Tibial artery (tissue), 4 donors: ENCODE data around the gene STPG2.

ENCODE experiments used
- DNase-seq, 2 donors: peaks; one replicate each; pipeline ENCODE4 v3.0.0-alpha.2; 2019
- H3K27ac ChIP-seq, 2 donors: fragments of 200-600 bp; sonication (generic) in 1 of 2; 1 replicate in 1 of 2; 2 replicates in 1 of 2; pipeline ENCODE4 v1.5.1; 2018 to 2019; ENCODE audit warnings: mild to moderate bottlenecking in 1 of 2
- H3K27me3 ChIP-seq, 2 donors: fragments of 200-600 bp; sonication (generic) in 1 of 2; one replicate each; pipeline versions ENCODE4 v1.5.1 to v1.6.0; 2016 to 2019
- H3K36me3 ChIP-seq, 3 donors: fragments of 200-600 bp; sonication (generic) in 2 of 3; one replicate each; pipeline ENCODE4 v1.5.1; 2016 to 2019; ENCODE audit warnings: mild to moderate bottlenecking in 2 of 3
- H3K4me1 ChIP-seq, 4 donors: fragments of 200-600 bp; sonication (generic) in 2 of 4; 1 replicate in 3 of 4; 2 replicates in 1 of 4; pipeline ENCODE4 v1.5.1; 2016 to 2019
- H3K4me3 ChIP-seq, 2 donors: fragments of 200-600 bp; sonication (generic) in 1 of 2; 1 replicate in 1 of 2; 2 replicates in 1 of 2; pipeline ENCODE4 v1.5.1; 2018 to 2019; ENCODE audit warnings: mild to moderate bottlenecking in 2 of 2
- H3K9me3 ChIP-seq, 3 donors: fragments of 200-600 bp; sonication (generic) in 1 of 3; one replicate each; pipeline ENCODE4 v1.5.1; 2016 to 2019
- intact Hi-C: fragments of 100-400 bp; cut with DNase I; formaldehyde crosslinking; loops from one replicate; pipeline ENCODE4 v1.15.0; 2023; ENCODE audit warnings: low total_unique reads
- TF ChIP-seq, protein P1 (sequence below), 2 experiments: fragments of 200-600 bp in 1 of 2; fragments of 450-650 bp in 1 of 2; IDR thresholded peaks; one replicate each; pipeline ENCODE4 v1.5.1; 2017 to 2019; ENCODE audit warnings: antibody characterized with exemption in 2 of 2, mild to moderate bottlenecking in 1 of 2, moderate library complexity in 1 of 2

The STPG2 gene

DNA sequence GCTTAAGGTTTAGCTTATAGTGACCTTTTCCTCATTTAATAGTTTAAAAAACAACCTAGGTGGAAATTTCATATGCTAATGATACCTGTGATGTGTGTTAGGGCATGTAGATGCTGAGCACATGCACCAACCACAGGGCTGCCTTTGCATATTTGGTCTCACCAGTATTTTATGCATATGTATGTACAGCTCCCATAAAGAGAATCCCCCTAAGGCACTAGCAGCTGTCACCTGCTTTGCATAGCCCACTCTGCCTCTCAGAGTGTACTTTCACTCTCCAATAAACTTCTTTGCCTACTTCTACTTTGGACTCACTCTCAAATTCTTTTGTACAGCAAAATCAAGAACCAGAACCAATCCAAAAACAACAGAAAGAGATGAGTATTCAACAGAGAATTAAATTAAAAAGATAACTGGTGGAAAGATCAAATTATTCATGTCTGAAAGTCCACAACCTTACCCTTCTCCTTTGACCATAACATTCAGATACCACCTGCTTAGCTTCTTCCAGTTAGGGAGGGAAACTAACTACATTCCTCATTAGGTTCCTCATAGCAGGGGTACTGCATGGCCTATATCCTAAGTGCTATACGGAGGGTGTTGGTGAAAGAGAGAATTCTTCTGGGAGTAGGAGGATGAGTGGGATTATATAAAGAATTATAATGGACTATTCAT, 250.5 kb downstream of the STPG2 start:
- H3K4me1 ChIP-seq, result peaks cover 0 to 13% (median 0%) of the 10 kb centered on the region in 4 donors
- no peak overlapping the region for H3K27ac ChIP-seq
- TF ChIP-seq, protein P1, sequence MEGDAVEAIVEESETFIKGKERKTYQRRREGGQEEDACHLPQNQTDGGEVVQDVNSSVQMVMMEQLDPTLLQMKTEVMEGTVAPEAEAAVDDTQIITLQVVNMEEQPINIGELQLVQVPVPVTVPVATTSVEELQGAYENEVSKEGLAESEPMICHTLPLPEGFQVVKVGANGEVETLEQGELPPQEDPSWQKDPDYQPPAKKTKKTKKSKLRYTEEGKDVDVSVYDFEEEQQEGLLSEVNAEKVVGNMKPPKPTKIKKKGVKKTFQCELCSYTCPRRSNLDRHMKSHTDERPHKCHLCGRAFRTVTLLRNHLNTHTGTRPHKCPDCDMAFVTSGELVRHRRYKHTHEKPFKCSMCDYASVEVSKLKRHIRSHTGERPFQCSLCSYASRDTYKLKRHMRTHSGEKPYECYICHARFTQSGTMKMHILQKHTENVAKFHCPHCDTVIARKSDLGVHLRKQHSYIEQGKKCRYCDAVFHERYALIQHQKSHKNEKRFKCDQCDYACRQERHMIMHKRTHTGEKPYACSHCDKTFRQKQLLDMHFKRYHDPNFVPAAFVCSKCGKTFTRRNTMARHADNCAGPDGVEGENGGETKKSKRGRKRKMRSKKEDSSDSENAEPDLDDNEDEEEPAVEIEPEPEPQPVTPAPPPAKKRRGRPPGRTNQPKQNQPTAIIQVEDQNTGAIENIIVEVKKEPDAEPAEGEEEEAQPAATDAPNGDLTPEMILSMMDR (IDR thresholded peaks at IDR 0.05), result no peak
- intact Hi-C loops, result no loop called here
- peaks cover 0 to under 1% (median under 1%) of the 10 kb centered on the region in 3 donors for H3K9me3 ChIP-seq
- no peak overlapping the region for H3K4me3 ChIP-seq
- no peaks in the 10 kb centered on the region for H3K27me3 ChIP-seq
- no peaks in the 10 kb centered on the region for H3K36me3 ChIP-seq
- DNase-seq, result no peak

DNA sequence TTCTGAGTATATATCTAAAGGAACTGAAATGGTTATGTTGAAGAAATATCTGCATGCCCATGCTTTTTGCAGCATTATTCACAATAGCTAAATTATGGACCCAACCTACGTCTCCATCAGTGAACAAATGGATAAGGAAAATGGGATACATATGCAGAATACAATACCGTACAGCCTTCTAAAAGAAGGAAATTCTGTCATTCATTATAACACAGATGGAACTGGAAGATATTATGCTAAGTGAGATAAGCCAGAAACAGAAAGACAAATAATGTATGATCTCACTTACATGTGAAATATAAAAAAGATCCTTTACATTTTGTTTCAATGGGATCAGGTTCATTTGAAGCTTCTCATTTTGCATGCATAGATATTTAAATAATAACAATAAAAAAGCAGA, 263.3 kb downstream of the STPG2 start:
- DNase-seq, result no peak
- no peak overlapping the region for H3K4me3 ChIP-seq
- no peak overlapping the region for H3K27ac ChIP-seq
- TF ChIP-seq, protein P1 (IDR thresholded peaks at IDR 0.05), result no peak
- H3K27me3 ChIP-seq, result no peaks in the 10 kb centered on the region
- no peaks in the 10 kb centered on the region for H3K4me1 ChIP-seq
- no peaks in the 10 kb centered on the region for H3K36me3 ChIP-seq
- H3K9me3 ChIP-seq, result no peaks in the 10 kb centered on the region
- intact Hi-C loops, result no loop called here

DNA sequence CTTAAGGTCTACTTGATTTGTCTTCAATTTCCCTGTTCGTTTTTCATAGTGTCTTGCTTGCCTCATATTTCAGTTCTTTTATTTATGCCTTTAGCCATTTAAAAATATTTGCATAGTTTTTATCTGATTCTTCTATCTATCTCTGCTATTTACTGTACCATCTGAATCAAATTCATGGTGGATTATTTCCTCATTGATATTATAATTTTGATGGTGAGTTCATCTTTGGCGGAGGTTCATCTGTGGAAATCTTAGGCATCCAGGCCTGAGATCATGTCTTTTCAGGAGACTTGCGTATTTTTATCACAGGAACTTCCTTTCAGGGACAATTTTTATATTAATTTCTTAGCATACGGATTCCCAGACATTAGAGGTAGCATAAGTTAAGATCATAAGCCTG, 275.2 kb downstream of the STPG2 start:
- DNase-seq, result no peak
- Histone ChIP-seq H3K9me3 (no peaks in the 10 kb centered on the region), H3K4me3 (no peak overlapping the region), H3K4me1 (peaks cover 0 to 4% (median 0%) of the 10 kb centered on the region in 4 donors), H3K27ac (no peak overlapping the region), H3K36me3 (no peaks in the 10 kb centered on the region), H3K27me3 (no peaks in the 10 kb centered on the region)
- intact Hi-C loops, result no loop called here
- TF ChIP-seq, protein P1 (IDR thresholded peaks at IDR 0.05), result no peak

DNA sequence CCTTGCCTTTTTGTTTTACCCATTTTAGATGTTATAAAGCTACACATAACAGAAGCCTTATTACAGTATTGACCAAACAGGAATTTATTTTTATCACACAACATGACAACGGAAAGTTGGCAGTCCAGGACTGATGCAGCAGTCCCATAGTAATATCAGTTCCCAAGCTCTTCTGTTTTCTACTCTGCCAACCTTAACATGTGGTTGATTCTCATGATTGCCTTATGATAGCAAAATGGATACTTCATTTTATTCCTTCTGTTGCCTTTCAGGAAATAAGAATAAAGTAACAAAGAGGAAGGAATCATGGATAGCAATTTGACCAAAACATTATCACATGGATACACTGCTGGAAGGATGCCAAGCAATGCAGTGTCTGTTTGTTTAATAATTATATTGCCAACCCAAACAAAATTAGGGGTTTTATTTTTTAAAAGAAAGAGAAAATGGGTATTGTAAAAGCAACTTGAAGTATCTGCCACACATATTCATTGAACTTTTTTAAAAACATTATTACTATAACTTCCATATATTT, 275.7 kb downstream of the STPG2 start:
- Histone ChIP-seq H3K36me3 (no peaks in the 10 kb centered on the region), H3K4me3 (no peak overlapping the region), H3K4me1 (peaks cover 0 to 4% (median 0%) of the 10 kb centered on the region in 4 donors), H3K9me3 (no peaks in the 10 kb centered on the region), H3K27ac (no peak overlapping the region), H3K27me3 (no peaks in the 10 kb centered on the region)
- DNase-seq, result no peak
- intact Hi-C loops, result no loop called here
- TF ChIP-seq, protein P1 (IDR thresholded peaks at IDR 0.05), result no peak

DNA sequence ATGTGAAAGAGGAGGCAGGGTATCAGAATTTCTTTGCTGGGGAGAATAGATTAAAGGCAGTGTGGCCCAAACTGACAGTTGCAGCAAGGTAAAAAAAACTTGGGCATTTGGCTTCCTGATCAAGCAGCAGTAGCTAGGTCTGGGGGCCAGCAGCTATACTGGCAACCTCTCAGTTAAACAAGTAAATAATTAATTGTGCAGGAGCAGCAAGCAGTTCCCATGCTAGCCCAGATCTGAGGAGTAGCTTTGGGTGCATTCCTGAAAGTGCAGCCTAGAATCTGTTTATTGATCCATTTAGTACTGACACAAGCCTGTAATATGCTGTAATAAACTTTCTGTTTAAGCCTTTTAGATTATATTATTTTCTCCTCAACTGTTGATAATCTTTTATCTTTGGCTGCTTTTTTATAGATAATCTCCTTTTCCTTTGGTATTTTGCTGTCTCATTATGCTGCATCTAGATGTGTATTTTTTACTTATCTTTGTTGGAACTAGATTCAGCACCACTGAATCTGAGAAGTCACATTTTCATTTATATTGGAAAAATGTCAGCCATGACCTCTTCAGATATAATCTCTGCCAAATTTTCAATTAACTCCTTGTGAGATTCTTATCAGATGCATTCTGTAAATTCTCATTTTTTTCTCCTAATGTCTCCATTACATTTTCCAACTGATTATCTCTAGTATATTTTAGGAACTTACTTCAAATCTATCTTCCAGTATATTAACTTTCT, 276.3 kb downstream of the STPG2 start:
- Histone ChIP-seq H3K4me3 (no peak overlapping the region), H3K4me1 (peaks cover 0 to 4% (median 0%) of the 10 kb centered on the region in 4 donors), H3K27me3 (no peaks in the 10 kb centered on the region), H3K27ac (no peak overlapping the region), H3K36me3 (no peaks in the 10 kb centered on the region), H3K9me3 (no peaks in the 10 kb centered on the region)
- DNase-seq, result no peak
- TF ChIP-seq, protein P1 (IDR thresholded peaks at IDR 0.05), result no peak
- intact Hi-C loops, result no loop called here
